Endothelial cell of umbilical vein (primary cell): ENCODE measurements around the gene CXCR5. TPM values are rescaled to one million over a fixed set of nuclear protein-coding genes. Genes with fewer than 3 reads are reported as not detected.

Source experiments
- BruUV-seq: library from RNA; stranded (reverse); fragments of 400-500 nt; replicated peaks from 2 replicates; lab custom pipeline; 2021; lab: Mats Ljungman, UMichigan
- CTCF ChIA-PET: fragments of 300-600, 350-600 bp; sonication (Branson Sonifier 250); formaldehyde crosslinking; loops from one replicate; lab custom pipeline; 2021; ENCODE audit warnings: antibody characterized with exemption, inconsistent platforms; lab: Charles Lee
- POLR2A ChIA-PET: fragments of 300-600, 350-600 bp; sonication (Branson Sonifier 250); formaldehyde crosslinking; loops from one replicate; lab custom pipeline; 2021; ENCODE audit warnings: antibody characterized with exemption, inconsistent platforms; lab: Charles Lee
- DNase-seq: peaks from one replicate; pipeline ENCODE4 v3.0.0-alpha.2; 2011; ENCODE audit warnings: low read depth, low spot score
- FAIRE-seq: peaks from 2 replicates; lab custom pipeline; 2011; peaks lifted over from hg19 to GRCh38; lab: Jason Lieb, UNC
- H2AFZ ChIP-seq: 2 replicates; pipeline ENCODE4 v1.6.0; 2012; ENCODE audit warnings: low read depth, low read length, control low read depth, inconsistent platforms
- H3K27ac ChIP-seq: 2 replicates; pipeline ENCODE4 v1.5.1; 2011; ENCODE audit warnings: low read depth, mild to moderate bottlenecking, control low read depth, low read length, moderate library complexity; ENCODE audit not compliant: insufficient read depth
- H3K27me3 ChIP-seq, 2 experiments: 2 replicates each; pipeline versions ENCODE4 v1.6.0 to v1.6.1; 2011; ENCODE audit warnings: low read length in 2 of 2, mixed read lengths in 1 of 2; ENCODE audit not compliant: control insufficient read depth in 2 of 2, insufficient read depth in 2 of 2
- H3K36me3 ChIP-seq, 2 experiments: 2 replicates in 1 of 2; 3 replicates in 1 of 2; pipeline ENCODE4 v1.5.1; 2011; ENCODE audit warnings: low read length in 2 of 2, mild to moderate bottlenecking in 1 of 2, moderate library complexity in 1 of 2; ENCODE audit not compliant: control insufficient read depth in 2 of 2, insufficient read depth in 2 of 2; ENCODE audit errors: extremely low read depth in 1 of 2
- H3K4me1 ChIP-seq: 3 replicates; pipeline ENCODE4 v1.5.1; 2011; ENCODE audit warnings: mild to moderate bottlenecking, low read length; ENCODE audit not compliant: control insufficient read depth, insufficient read depth; ENCODE audit errors: extremely low read depth
- H3K4me2 ChIP-seq: 2 replicates; pipeline ENCODE4 v1.6.1; 2011; ENCODE audit warnings: low read length, control low read depth, mixed read lengths; ENCODE audit not compliant: insufficient read depth
- H3K4me3 ChIP-seq, 3 experiments: fragments of 200-600 bp in 1 of 3; sonication (generic), shearing (Covaris generic) in 1 of 3; replicated peaks in 1 of 3; 2 replicates each; pipeline ENCODE4 v1.5.1; 2011 to 2016; ENCODE audit warnings: control low read depth in 3 of 3, low read length in 3 of 3, mild to moderate bottlenecking in 2 of 3, inconsistent platforms in 1 of 3, low read depth in 1 of 3, moderate library complexity in 1 of 3; ENCODE audit not compliant: insufficient read depth in 1 of 3
- H3K79me2 ChIP-seq: 2 replicates; pipeline ENCODE4 v1.6.0; 2012; ENCODE audit warnings: low read length, inconsistent platforms; ENCODE audit not compliant: control insufficient read depth, insufficient read depth
- H3K9ac ChIP-seq: replicated peaks from 2 replicates; pipeline ENCODE3; 2011; ENCODE audit warnings: low read length, control low read depth; ENCODE audit not compliant: insufficient read depth; ENCODE audit errors: extremely low read depth
- H3K9me1 ChIP-seq: replicated peaks from 3 replicates; pipeline ENCODE4 v1.6.0; 2011; ENCODE audit warnings: mild to moderate bottlenecking, low read length; ENCODE audit not compliant: control insufficient read depth, insufficient read depth; ENCODE audit errors: extremely low read depth
- H3K9me3 ChIP-seq: replicated peaks from 2 replicates; pipeline ENCODE4 v1.5.1; 2012; ENCODE audit warnings: low read length, inconsistent platforms; ENCODE audit not compliant: control insufficient read depth, insufficient read depth
- H4K20me1 ChIP-seq: replicated peaks from 2 replicates; pipeline ENCODE3; 2011; ENCODE audit warnings: mild to moderate bottlenecking, low read length; ENCODE audit not compliant: control insufficient read depth, insufficient read depth; ENCODE audit errors: extremely low read depth
- CTCF ChIP-seq, 2 donors: IDR thresholded peaks; 1 replicate in 1 of 2; 2 replicates in 1 of 2; pipeline ENCODE4 v1.5.1; 2011; ENCODE audit warnings: low read length in 2 of 2, mild to moderate bottlenecking in 2 of 2, moderate library complexity in 2 of 2, control low read depth in 1 of 2, inconsistent platforms in 1 of 2, low read depth in 1 of 2; ENCODE audit not compliant: insufficient read depth in 1 of 2; ENCODE audit errors: extremely low read depth in 1 of 2
- EZH2 ChIP-seq: IDR thresholded peaks from 2 replicates; pipeline ENCODE4 v1.6.1; 2012; ENCODE audit warnings: borderline replicate concordance, low read depth, mild to moderate bottlenecking, moderate library complexity, low read length, inconsistent platforms; ENCODE audit not compliant: severe bottlenecking
- FOS ChIP-seq: IDR thresholded peaks from 2 replicates; pipeline ENCODE4 v1.6.1; 2011; ENCODE audit warnings: mild to moderate bottlenecking, low read length, moderate library complexity, borderline replicate concordance; ENCODE audit not compliant: insufficient read depth
- GATA2 ChIP-seq: IDR thresholded peaks from 2 replicates; pipeline ENCODE4 v1.7.0; 2011; ENCODE audit warnings: low read depth, mild to moderate bottlenecking, moderate library complexity, mixed read lengths, low read length; ENCODE audit not compliant: insufficient read length, insufficient read depth
- JUN ChIP-seq: IDR thresholded peaks from 2 replicates; pipeline ENCODE4 v1.6.1; 2011; ENCODE audit warnings: borderline replicate concordance, low read depth; ENCODE audit not compliant: insufficient read length, insufficient read depth
- MAX ChIP-seq: IDR thresholded peaks from 2 replicates; pipeline ENCODE4 v1.6.1; 2011; ENCODE audit not compliant: insufficient read depth, insufficient read length
- MYC ChIP-seq: IDR thresholded peaks from one replicate; pipeline ENCODE4 v1.6.1; 2011; ENCODE audit warnings: mild to moderate bottlenecking, low read depth, low read length
- POLR2A ChIP-seq: IDR thresholded peaks from 2 replicates; pipeline ENCODE4 v1.6.1; 2012; ENCODE audit warnings: low read depth, mild to moderate bottlenecking, control low read depth, low read length
- POLR2AphosphoS5 ChIP-seq: IDR thresholded peaks from 2 replicates; pipeline ENCODE4 v1.6.1; 2012; ENCODE audit warnings: low read depth, mild to moderate bottlenecking, control low read depth, low read length, moderate library complexity; ENCODE audit not compliant: insufficient read depth
- dilution Hi-C: fragments of 300-500 bp; cut with MboI; formaldehyde crosslinking; loops from one replicate; pipeline ENCODE4 v1.15.0; 2019; ENCODE audit warnings: low sequenced_read_pairs; ENCODE audit not compliant: extremely low pct_ligation_motif_present
- intact Hi-C: fragments of 100-400 bp; cut with micrococcal nuclease; formaldehyde crosslinking; loops from one replicate; pipeline ENCODE4 v1.10.0; 2022
- polyA plus RNA-seq, 4 experiments: library from polyadenylated mRNA; depleted of rRNA in 3 of 4; stranded (reverse) in 3 of 4; unstranded in 1 of 4; fragments of >200 nt; gene quantifications; 2 replicates each; pipeline versions ENCODE4 v1.2.1 to v1.2.3, GENCODE V29; 2011 to 2012; ENCODE audit warnings: missing spikeins in 1 of 4
- total RNA-seq: library from RNA; stranded (reverse); gene quantifications from 2 replicates; pipeline ENCODE4 v1.2.3, GENCODE V29; 2021

The CXCR5 gene
- total and polyA plus RNA-seq, 2 donors (not counting 3 experiments of a cell fraction or from before 2014, with no cell fraction given), result not detected

- Histone ChIP-seq H3K9me1 (no peaks in the 10 kb centered on the region), H4K20me1 (no peaks in the 10 kb centered on the region), H3K27me3 (peaks cover 3 to 5% of the 10 kb centered on the region in 2 experiments), H3K4me1 (no peaks in the 10 kb centered on the region), H3K9me3 (no peaks in the 10 kb centered on the region), H2AFZ (no peak overlapping the region), H3K4me2 (no peak overlapping the region), H3K79me2 (no peaks in the 10 kb centered on the region), H3K36me3 (no peaks in the 10 kb centered on the region), H3K27ac (no peak overlapping the region), H3K9ac (no peak overlapping the region), H3K4me3 (no peak overlapping the region)
- FAIRE-seq (no peak), DNase-seq (no peak)
- dilution Hi-C loops, result no loop called here
- ChIA-PET POLR2A (no interaction called here), CTCF (no interaction called here)
- no TSS peak for BruUV-seq
- TF ChIP-seq POLR2A, result no peak
- no peak for TF ChIP-seq POLR2AphosphoS5
- TF ChIP-seq EZH2, result no peak
- no peak for TF ChIP-seq FOS
- TF ChIP-seq GATA2, result no peak
- TF ChIP-seq JUN, result no peak
- TF ChIP-seq CTCF (IDR thresholded peaks at IDR 0.05; ENCODE audit: extremely low read depth in 1 of 2, insufficient read depth in 1 of 2, low read depth in 1 of 2, low read length in 2 of 2), result no peak
- no peak for TF ChIP-seq MYC
- TF ChIP-seq MAX, result no peak
- intact Hi-C loops, result no loop called here
Observed at GRCh38 chr11:118837868-118838267, 45.8 kb upstream of the CXCR5 start.
